HG02588 (cell line): ENCODE data around the gene KIR2DL3.
"Not testable (repeated sequence)": the region's sequence is repeated elsewhere in the genome, so short reads cannot be mapped to it uniquely, and the experiment has no call there.

Experiments
- ATAC-seq: cut with Tn5 transposase; IDR thresholded peaks from one replicate; pipeline ENCODE4 v1.9.1; 2021; ENCODE audit warnings: mild to moderate bottlenecking, moderate library complexity; ENCODE audit not compliant: unreplicated experiment

KIR2DL3 gene

GRCh38 chr19:54738306-54738705 lies at the start of gene KIR2DL3:
Gene KIR2DL3, plus strand, starts transcription at chr19:54738513. Its CDS starts 33 bp downstream, at chr19:54738546.
- not testable (repeated sequence) for ATAC-seq

GRCh38 chr19:54691582-54692297 lies 46.6 kb upstream of the KIR2DL3 start:
- no peak for ATAC-seq

- no peak for ATAC-seq
Measured at GRCh38 chr19:54692298-54692615, 46.1 kb upstream of the KIR2DL3 start.

- no peak for ATAC-seq
Measured at GRCh38 chr19:54694648-54695047, 43.7 kb upstream of the KIR2DL3 start.

GRCh38 chr19:54696117-54696548 lies 42.2 kb upstream of the KIR2DL3 start:
- ATAC-seq: no peak

GRCh38 chr19:54696766-54697165 lies 41.5 kb upstream of the KIR2DL3 start:
- ATAC-seq: no peak

- ATAC-seq: not testable (repeated sequence)
Measured at GRCh38 chr19:54697716-54698115, 40.6 kb upstream of the KIR2DL3 start.

GRCh38 chr19:54704928-54705327 lies 33.4 kb upstream of the KIR2DL3 start:
- no peak for ATAC-seq

- no peak for ATAC-seq
Measured at GRCh38 chr19:54707962-54708361, 30.4 kb upstream of the KIR2DL3 start.

- no peak for ATAC-seq
Measured at GRCh38 chr19:54708781-54709180, 29.5 kb upstream of the KIR2DL3 start.

- no peak for ATAC-seq
Measured at GRCh38 chr19:54709212-54709948, 28.9 kb upstream of the KIR2DL3 start.

GRCh38 chr19:54709956-54710355 lies 28.4 kb upstream of the KIR2DL3 start:
- not testable (repeated sequence) for ATAC-seq

- ATAC-seq: no peak
Measured at GRCh38 chr19:54724142-54724541, 14.2 kb upstream of the KIR2DL3 start, which contains the start of gene KIR3DL3. Gene KIR3DL3, plus strand, starts transcription at chr19:54724442. Its CDS starts 55 bp downstream, at chr19:54724497.

GRCh38 chr19:54724644-54725043 lies 13.7 kb upstream of the KIR2DL3 start:
- ATAC-seq: no peak

- ATAC-seq: no peak
Measured at GRCh38 chr19:54725321-54725720, 13.0 kb upstream of the KIR2DL3 start.

GRCh38 chr19:54727562-54727961 lies 10.8 kb upstream of the KIR2DL3 start:
- ATAC-seq: no peak

- no peak for ATAC-seq
Measured at GRCh38 chr19:54728167-54728566, 10.1 kb upstream of the KIR2DL3 start.

GRCh38 chr19:54729416-54730188 lies 8.7 kb upstream of the KIR2DL3 start:
- no peak for ATAC-seq

- ATAC-seq: no peak
Measured at GRCh38 chr19:54731191-54731590, 7.1 kb upstream of the KIR2DL3 start.

GRCh38 chr19:54738715-54739114 lies 402 bp downstream of the KIR2DL3 start:
- no peak for ATAC-seq
